Endodermal cell (in vitro differentiated cells): Measurements from ENCODE around the gene PIK3R5. TPM values are rescaled to one million over a fixed set of nuclear protein-coding genes. Genes with fewer than 3 reads are reported as not detected.
A peak's percentile ranks its signal among the peaks of the same experiment; 100 is the strongest.
"Not testable (repeated sequence)": the region's sequence is repeated elsewhere in the genome, so short reads cannot be mapped to it uniquely, and the experiment has no call there.

ENCODE experiments used
- DNase-seq: peaks from one replicate; pipeline ENCODE4 v3.0.0-alpha.2; 2017
- H3K27ac ChIP-seq: 2 replicates; pipeline ENCODE4 v1.5.1; 2013; ENCODE audit warnings: mild to moderate bottlenecking, low read depth, low read length, moderate library complexity
- H3K27me3 ChIP-seq: 2 replicates; pipeline ENCODE4 v1.6.1; 2013; ENCODE audit warnings: mild to moderate bottlenecking, low read length, moderate library complexity; ENCODE audit not compliant: insufficient read depth, control insufficient read depth, poor library complexity, severe bottlenecking
- H3K36me3 ChIP-seq: 2 replicates; pipeline ENCODE4 v1.7.0; 2013; ENCODE audit warnings: mild to moderate bottlenecking, low read length, moderate library complexity; ENCODE audit not compliant: control insufficient read depth, insufficient read depth
- H3K4me1 ChIP-seq: one replicate; pipeline ENCODE4 v1.7.0; 2013; ENCODE audit warnings: low read length; ENCODE audit not compliant: control insufficient read depth, insufficient read depth
- H3K4me3 ChIP-seq: 2 replicates; pipeline ENCODE4 v1.5.1; 2013; ENCODE audit warnings: mild to moderate bottlenecking, low read length, moderate library complexity
- H3K9ac ChIP-seq: 2 replicates; pipeline ENCODE4 v1.6.1; 2013; ENCODE audit warnings: mild to moderate bottlenecking, low read length, moderate library complexity; ENCODE audit not compliant: poor library complexity, severe bottlenecking; ENCODE audit errors: extremely low read depth
- H3K9me3 ChIP-seq: 2 replicates; pipeline ENCODE4 v1.6.1; 2013; ENCODE audit warnings: mild to moderate bottlenecking, low read length, moderate library complexity; ENCODE audit not compliant: control insufficient read depth
- H3K27ac Mint-ChIP-seq: 2 replicates; pipeline ENCODE4 v1.8.0; 2020; ENCODE audit warnings: mixed read lengths
- H3K27me3 Mint-ChIP-seq: 2 replicates; pipeline ENCODE4 v1.8.0; 2021; ENCODE audit warnings: mild to moderate bottlenecking, mixed read lengths; ENCODE audit not compliant: insufficient read depth
- H3K36me3 Mint-ChIP-seq: 2 replicates; pipeline ENCODE4 v1.8.0; 2020; ENCODE audit warnings: low read depth, mixed read lengths
- H3K4me1 Mint-ChIP-seq: 2 replicates; pipeline ENCODE4 v1.8.0; 2020; ENCODE audit warnings: mixed read lengths
- H3K4me3 Mint-ChIP-seq: 2 replicates; pipeline ENCODE4 v1.8.0; 2020; ENCODE audit warnings: mild to moderate bottlenecking, moderate library complexity, mixed read lengths
- H3K9me3 Mint-ChIP-seq: 2 replicates; pipeline ENCODE4 v1.8.0; 2020; ENCODE audit warnings: mild to moderate bottlenecking, mixed read lengths
- WGBS, 2 experiments: methylation state at CpG; one replicate each; pipeline versions ENCODE4 v1.1.5 to v1.1.7; 2013; ENCODE audit warnings: missing lambda C conversion rate in 2 of 2, mixed read lengths in 1 of 2; ENCODE audit not compliant: insufficient coverage in 1 of 2, insufficient read length in 1 of 2; 5-methylcytosine and 5-hydroxymethylcytosine counted together
- total RNA-seq, 2 donors: library from RNA; stranded (reverse); fragmentation: NEBNext Ultra II Directional in 1 of 2; extraction: Animal tissue kit (Norgen Biotek cat#: 25700) in 1 of 2; gene quantifications; 2 replicates in 1 of 2; 3 replicates in 1 of 2; pipeline ENCODE4 v1.2.1, GENCODE V29; 2021
- TF ChIP-seq, protein P1 (sequence below): fragments of 200-600 bp; sonication (generic); conservative IDR thresholded peaks from 2 replicates; pipeline ENCODE4 v1.5.0; 2021; ENCODE audit warnings: antibody characterized with exemption, mild to moderate bottlenecking

Gene PIK3R5
- total RNA-seq, 2 donors from 2014 or later: 10.4 to 37.0 TPM

DNA sequence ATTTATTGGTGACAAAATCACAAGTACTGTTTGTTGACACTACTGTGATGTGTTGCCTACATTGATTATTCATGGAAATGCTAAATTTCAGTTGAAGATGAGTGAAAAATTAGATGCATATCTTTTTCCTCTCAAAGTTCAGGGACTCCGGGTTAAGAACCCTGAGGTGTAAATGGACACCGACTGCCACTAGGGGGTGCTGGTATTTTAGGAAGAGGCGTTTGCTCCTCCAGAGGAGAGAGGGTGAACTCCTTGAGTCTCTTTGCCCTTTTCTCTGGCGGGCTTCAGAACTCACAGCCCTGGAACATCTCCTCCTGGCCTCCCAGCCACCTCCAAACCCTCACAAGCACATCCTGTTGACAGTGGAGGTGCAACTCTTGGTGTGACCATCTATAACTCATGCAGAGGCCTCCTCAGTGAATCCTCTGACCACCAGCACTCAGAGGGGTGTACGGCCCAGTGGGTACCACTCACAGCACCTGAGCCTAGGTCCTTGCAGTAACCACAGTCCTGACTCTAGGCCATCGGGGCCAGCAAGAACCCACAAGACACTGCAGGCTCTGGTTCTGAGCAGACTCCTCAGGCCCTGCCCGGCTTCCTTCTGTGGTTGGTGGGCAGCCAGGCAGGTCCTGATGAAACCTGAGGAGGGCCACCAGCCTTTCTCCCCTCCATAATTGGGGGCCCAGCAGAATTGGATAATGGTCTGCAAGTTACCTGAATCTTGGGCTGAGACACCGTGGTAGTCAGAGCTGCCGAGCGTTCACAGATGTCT is 26.2 kb upstream of the PIK3R5 start:
- Histone ChIP-seq H3K9me3 (peaks cover 6% of the 10 kb centered on the region), H3K27ac (no peak overlapping the region), H3K4me3 (no peak overlapping the region), H3K9ac (no peak overlapping the region), H3K27me3 (no peaks in the 10 kb centered on the region), H3K36me3 (no peaks in the 10 kb centered on the region), H3K4me1 (no peaks in the 10 kb centered on the region)
- WGBS, 2 experiments: 66 to 74% methylated on average over 3 to 10 of the region's 10 CpGs
- H3K27ac Mint-ChIP-seq: no peak overlapping the region
- H3K9me3 Mint-ChIP-seq: peaks cover 6% of the 10 kb centered on the region
- H3K4me1 Mint-ChIP-seq: peaks cover 5% of the 10 kb centered on the region
- TF ChIP-seq, protein P1, sequence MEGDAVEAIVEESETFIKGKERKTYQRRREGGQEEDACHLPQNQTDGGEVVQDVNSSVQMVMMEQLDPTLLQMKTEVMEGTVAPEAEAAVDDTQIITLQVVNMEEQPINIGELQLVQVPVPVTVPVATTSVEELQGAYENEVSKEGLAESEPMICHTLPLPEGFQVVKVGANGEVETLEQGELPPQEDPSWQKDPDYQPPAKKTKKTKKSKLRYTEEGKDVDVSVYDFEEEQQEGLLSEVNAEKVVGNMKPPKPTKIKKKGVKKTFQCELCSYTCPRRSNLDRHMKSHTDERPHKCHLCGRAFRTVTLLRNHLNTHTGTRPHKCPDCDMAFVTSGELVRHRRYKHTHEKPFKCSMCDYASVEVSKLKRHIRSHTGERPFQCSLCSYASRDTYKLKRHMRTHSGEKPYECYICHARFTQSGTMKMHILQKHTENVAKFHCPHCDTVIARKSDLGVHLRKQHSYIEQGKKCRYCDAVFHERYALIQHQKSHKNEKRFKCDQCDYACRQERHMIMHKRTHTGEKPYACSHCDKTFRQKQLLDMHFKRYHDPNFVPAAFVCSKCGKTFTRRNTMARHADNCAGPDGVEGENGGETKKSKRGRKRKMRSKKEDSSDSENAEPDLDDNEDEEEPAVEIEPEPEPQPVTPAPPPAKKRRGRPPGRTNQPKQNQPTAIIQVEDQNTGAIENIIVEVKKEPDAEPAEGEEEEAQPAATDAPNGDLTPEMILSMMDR: peak; percentile 95
- H3K36me3 Mint-ChIP-seq: no peaks in the 10 kb centered on the region
- DNase-seq: peak; percentile 95
- H3K4me3 Mint-ChIP-seq: no peak overlapping the region
- H3K27me3 Mint-ChIP-seq: peaks cover 2% of the 10 kb centered on the region

GRCh38 chr17:8988263-8988935 is 22.9 kb upstream of the PIK3R5 start:
- DNase-seq, H3K36me3 Mint-ChIP-seq, H3K27ac ChIP-seq, H3K36me3 ChIP-seq, H3K4me1 Mint-ChIP-seq, H3K27me3 ChIP-seq, H3K27ac Mint-ChIP-seq, H3K4me3 Mint-ChIP-seq, H3K4me1 ChIP-seq, H3K9ac ChIP-seq, H3K4me3 ChIP-seq, H3K27me3 Mint-ChIP-seq: not testable (repeated sequence)
- peaks cover 13% of the 10 kb centered on the region for H3K9me3 ChIP-seq
- WGBS, 2 experiments: 80 to 92% methylated on average over 1 to 2 of the region's 2 CpGs
- H3K9me3 Mint-ChIP-seq: peaks cover 24% of the 10 kb centered on the region

DNA sequence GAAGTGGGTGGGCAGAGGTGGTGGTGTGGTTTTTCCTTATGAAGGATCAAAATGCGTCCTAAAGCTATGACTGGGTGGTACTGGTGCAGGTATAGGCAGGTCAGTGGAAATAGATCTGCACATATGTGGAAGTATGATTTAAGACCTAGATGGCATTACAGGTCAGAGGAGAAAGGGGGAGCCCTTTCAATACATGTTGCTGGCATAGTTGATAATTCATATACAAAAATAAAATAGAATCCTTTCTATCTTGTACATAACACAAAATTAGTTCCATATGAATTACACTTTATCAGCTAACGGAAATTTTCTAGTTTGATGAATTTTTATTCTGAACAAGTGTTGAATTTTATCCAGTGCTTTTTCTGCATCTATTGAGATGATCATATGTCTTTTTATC is 20.8 kb upstream of the PIK3R5 start:
- no peaks in the 10 kb centered on the region for H3K27me3 ChIP-seq
- Mint-ChIP-seq H3K4me1 (no peaks in the 10 kb centered on the region), H3K9me3 (peaks cover 24% of the 10 kb centered on the region), H3K27ac (no peak overlapping the region), H3K4me3 (no peak overlapping the region), H3K36me3 (no peaks in the 10 kb centered on the region), H3K27me3 (peaks cover 2% of the 10 kb centered on the region)
- no peak overlapping the region for H3K4me3 ChIP-seq
- no peak for DNase-seq
- WGBS, 2 experiments: 96% methylated on average over 1 of the region's 2 CpGs; no CpG with 5 or more reads in 1 of the 2 experiments
- no peak overlapping the region for H3K9ac ChIP-seq
- TF ChIP-seq, protein P1: peak; percentile 23
- H3K27ac ChIP-seq: no peak overlapping the region
- no peaks in the 10 kb centered on the region for H3K36me3 ChIP-seq
- no peaks in the 10 kb centered on the region for H3K4me1 ChIP-seq
- peaks cover 13% of the 10 kb centered on the region for H3K9me3 ChIP-seq
